GM23338 (cell line): ENCODE measurements around the gene PRR35. TPM values are rescaled to one million over a fixed set of nuclear protein-coding genes. Genes with fewer than 3 reads are reported as not detected.

Experiments used
- ATAC-seq: fragments of 200-7000 bp; cut with Tn5 transposase; 3 replicates; pipeline ENCODE4 v1.9.1; 2020
- DNase-seq: peaks from one replicate; pipeline ENCODE4 v3.0.0-alpha.2; 2015; ENCODE audit warnings: low spot score
- H2AFZ ChIP-seq: fragments of 200-600 bp; sonication (generic); 2 replicates; pipeline ENCODE4 v1.8.0; 2016; ENCODE audit warnings: antibody characterized with exemption, mild to moderate bottlenecking, moderate library complexity
- H3F3A ChIP-seq: fragments of 200-600 bp; sonication (generic); replicated peaks from 2 replicates; pipeline ENCODE4 v1.8.0; 2017; ENCODE audit warnings: antibody characterized with exemption, mixed run types, low read depth
- H3K27ac ChIP-seq: fragments of 200-600 bp; sonication (generic); 2 replicates; pipeline ENCODE4 v1.6.1; 2016; ENCODE audit warnings: low read depth
- H3K27me3 ChIP-seq: fragments of 200-600 bp; sonication (generic); 2 replicates; pipeline ENCODE4 v1.8.0; 2016; ENCODE audit warnings: mild to moderate bottlenecking, mixed run types, moderate library complexity; ENCODE audit not compliant: insufficient read depth
- H3K36me3 ChIP-seq: fragments of 200-600 bp; sonication (generic); 2 replicates; pipeline ENCODE4 v1.8.0; 2016; ENCODE audit warnings: mild to moderate bottlenecking; ENCODE audit not compliant: insufficient read depth
- H3K4me1 ChIP-seq: fragments of 200-600 bp; sonication (generic); 2 replicates; pipeline ENCODE4 v1.8.0; 2016; ENCODE audit warnings: mild to moderate bottlenecking, moderate library complexity; ENCODE audit not compliant: insufficient read depth
- H3K4me2 ChIP-seq: fragments of 200-600 bp; sonication (generic); 2 replicates; pipeline ENCODE4 v1.7.1; 2017; ENCODE audit warnings: mixed run types
- H3K4me3 ChIP-seq: fragments of 200-600 bp; sonication (generic); 2 replicates; pipeline ENCODE4 v1.6.1; 2016; ENCODE audit warnings: mixed run types
- H3K79me2 ChIP-seq: fragments of 200-600 bp; sonication (generic); replicated peaks from 2 replicates; pipeline ENCODE4 v1.8.0; 2017; ENCODE audit warnings: mild to moderate bottlenecking; ENCODE audit not compliant: insufficient read depth
- H3K9me2 ChIP-seq: fragments of 200-600 bp; sonication (generic); 2 replicates; pipeline ENCODE4 v1.8.0; 2017; ENCODE audit not compliant: insufficient read depth
- H4K20me1 ChIP-seq: fragments of 200-600 bp; sonication (generic); replicated peaks from 2 replicates; pipeline ENCODE4 v1.8.0; 2017; ENCODE audit warnings: mild to moderate bottlenecking; ENCODE audit not compliant: insufficient read depth
- H3K27ac Mint-ChIP-seq: 2 replicates; pipeline ENCODE4 v1.8.0; 2020; ENCODE audit warnings: inconsistent platforms, mild to moderate bottlenecking, moderate library complexity, mixed read lengths
- H3K27me3 Mint-ChIP-seq: 3 replicates; pipeline ENCODE4 v1.8.0; 2022; ENCODE audit warnings: low read depth, mild to moderate bottlenecking, moderate library complexity, mixed read lengths, inconsistent platforms; ENCODE audit not compliant: insufficient read depth, poor library complexity
- H3K36me3 Mint-ChIP-seq: 3 replicates; pipeline ENCODE4 v1.8.0; 2021; ENCODE audit warnings: low read depth, mild to moderate bottlenecking, inconsistent platforms, moderate library complexity, mixed read lengths
- H3K4me1 Mint-ChIP-seq: 3 replicates; pipeline ENCODE4 v1.8.0; 2020; ENCODE audit warnings: mild to moderate bottlenecking, inconsistent platforms, mixed read lengths
- H3K4me3 Mint-ChIP-seq: 3 replicates; pipeline ENCODE4 v1.8.0; 2021; ENCODE audit warnings: moderate library complexity, mild to moderate bottlenecking, inconsistent platforms, mixed read lengths
- H3K9me3 Mint-ChIP-seq: 3 replicates; pipeline ENCODE4 v1.8.0; 2020; ENCODE audit warnings: moderate library complexity, mild to moderate bottlenecking, inconsistent platforms, mixed read lengths
- CREB1 ChIP-seq: fragments of 250-450 bp; sonication (Bioruptor Pico); IDR thresholded peaks from 2 replicates; pipeline ENCODE4 v1.5.0; 2020; ENCODE audit warnings: low read depth, mild to moderate bottlenecking, moderate library complexity
- CTCF ChIP-seq, 2 experiments: fragments of 200-600 bp in 1 of 2; sonication (generic) in 1 of 2; conservative IDR thresholded peaks; 2 replicates each; pipeline versions ENCODE4 v1.5.1 to v1.6.1; 2016 to 2017; ENCODE audit warnings: antibody characterized with exemption in 2 of 2, low read depth in 2 of 2, mild to moderate bottlenecking in 2 of 2, moderate library complexity in 1 of 2
- ETS1 ChIP-seq: IDR thresholded peaks from 2 replicates; pipeline ENCODE4 v1.6.1; 2016; ENCODE audit warnings: antibody characterized with exemption
- EZH2 ChIP-seq: fragments of 200-600 bp; sonication (generic); IDR thresholded peaks from one replicate; pipeline ENCODE4 v1.8.0; 2017; ENCODE audit warnings: antibody characterized with exemption, mild to moderate bottlenecking, low read depth; ENCODE audit not compliant: unreplicated experiment
- EZH2phosphoT487 ChIP-seq: fragments of 200-600 bp; sonication (generic); IDR thresholded peaks from one replicate; pipeline ENCODE4 v1.8.1; 2018; ENCODE audit warnings: antibody characterized with exemption; ENCODE audit not compliant: unreplicated experiment
- JUNB ChIP-seq: IDR thresholded peaks from one replicate; pipeline ENCODE4 v1.6.1; 2016; ENCODE audit warnings: antibody characterized with exemption; ENCODE audit not compliant: unreplicated experiment
- NANOG ChIP-seq: IDR thresholded peaks from 2 replicates; pipeline ENCODE4 v1.6.1; 2016; ENCODE audit warnings: antibody characterized with exemption, borderline replicate concordance
- POLR2AphosphoS5 ChIP-seq: IDR thresholded peaks from 2 replicates; pipeline ENCODE4 v1.6.1; 2016; ENCODE audit warnings: antibody characterized with exemption, low read depth
- STAT1 ChIP-seq: IDR thresholded peaks from one replicate; pipeline ENCODE4 v1.6.1; 2016; ENCODE audit warnings: antibody characterized with exemption; ENCODE audit not compliant: unreplicated experiment
- ZNF114 ChIP-seq: fragments of 250-450 bp; sonication (Bioruptor Pico); IDR thresholded peaks from 2 replicates; pipeline ENCODE4 v1.5.0; 2020; ENCODE audit warnings: mild to moderate bottlenecking, moderate library complexity
- ZNF331 ChIP-seq: fragments of 250-450 bp; sonication (Bioruptor Pico); IDR thresholded peaks from 2 replicates; pipeline ENCODE4 v1.5.0; 2020; ENCODE audit warnings: low read depth, mild to moderate bottlenecking, moderate library complexity
- ZNF462 ChIP-seq: fragments of 250-450 bp; sonication (Bioruptor Pico); IDR thresholded peaks from 2 replicates; pipeline ENCODE4 v1.5.0; 2020; ENCODE audit warnings: mild to moderate bottlenecking, moderate library complexity
- polyA plus RNA-seq: library from polyadenylated mRNA; unstranded; fragments of >200 nt; fragmentation: Nextera tagmentation; extraction: Ambion mirVana; gene quantifications from 2 replicates; pipeline ENCODE4 v1.2.1, GENCODE V29; 2016
- total RNA-seq: library from RNA; depleted of rRNA; stranded (reverse); fragments of >200 nt; shearing (Covaris generic); gene quantifications from 2 replicates; pipeline ENCODE4 v1.2.3, GENCODE V29; 2014

PRR35 gene
- total and polyA plus RNA-seq, 2 experiments from 2014 or later = 0.32 to 1.4 TPM

- TF ChIP-seq ETS1 (no peak), JUNB (no peak), ZNF331 (CRISPR knock-in tag) (no peak), STAT1 (no peak), ZNF114 (CRISPR knock-in tag) (no peak), EZH2 (no peak), POLR2AphosphoS5 (no peak), CTCF (conservative IDR thresholded peaks at IDR 0.05; ENCODE audit: low read depth in 2 of 2) (no peak)
Measured at GRCh38 chr16:551210-551609, 9.0 kb upstream of the PRR35 start (continued).

GRCh38 chr16:552171-552570 is 8.0 kb upstream of the PRR35 start:
- Histone ChIP-seq H3K79me2 (no peaks in the 10 kb centered on the region), H3K27me3 (no peaks in the 10 kb centered on the region), H3K36me3 (no peaks in the 10 kb centered on the region), H3F3A (0 out of 2 replicates have a peak, but pooled peaks cover 6% of the 10 kb centered on the region), H3K9me2 (no peaks in the 10 kb centered on the region), H2AFZ (no peak overlapping the region), H3K4me3 (no peak overlapping the region), H3K4me2 (no peak overlapping the region), H3K4me1 (no peaks in the 10 kb centered on the region), H4K20me1 (no peaks in the 10 kb centered on the region; the same call in 1 of the 2 replicates), H3K27ac (no peak overlapping the region)
- Mint-ChIP-seq H3K36me3 (peaks cover 3% of the 10 kb centered on the region; the same call in 1 of the 3 replicates), H3K9me3 (no peaks in the 10 kb centered on the region), H3K4me1 (no peaks in the 10 kb centered on the region), H3K27me3 (peaks cover 2% of the 10 kb centered on the region), H3K27ac (no peak overlapping the region), H3K4me3 (no peak overlapping the region)
- TF ChIP-seq STAT1 (no peak), CTCF (conservative IDR thresholded peaks at IDR 0.05; ENCODE audit: low read depth in 2 of 2) (no peak), ZNF331 (CRISPR knock-in tag) (no peak), ZNF462 (no peak), EZH2phosphoT487 (no peak), CREB1 (CRISPR knock-in tag) (no peak), JUNB (no peak), NANOG (no peak), POLR2AphosphoS5 (no peak)
- DNase-seq (no peak), ATAC-seq (no peak)
